Liver (tissue), 9 donors: Measurements from ENCODE around the gene NEK11. TPM values are rescaled to one million over a fixed set of nuclear protein-coding genes. Genes with fewer than 3 reads are reported as not detected.

Source experiments
- DNase-seq: peaks from one replicate; pipeline ENCODE4 v3.0.0-alpha.2; 2017; ENCODE audit warnings: low spot score
- H3K27ac ChIP-seq, 2 donors: one replicate each; pipeline ENCODE4 v1.7.0; 2013; ENCODE audit warnings: inconsistent platforms in 2 of 2, low read length in 2 of 2, control low read depth in 1 of 2, low read depth in 1 of 2, mild to moderate bottlenecking in 1 of 2
- H3K27me3 ChIP-seq, 4 donors: one replicate each; pipeline versions ENCODE4 v1.6.1 to v1.7.0; 2013; ENCODE audit warnings: low read length in 3 of 4, inconsistent platforms in 1 of 4, mild to moderate bottlenecking in 1 of 4, moderate library complexity in 1 of 4; ENCODE audit not compliant: control insufficient read depth in 4 of 4, insufficient read depth in 4 of 4
- H3K36me3 ChIP-seq, 4 donors: one replicate each; pipeline versions ENCODE4 v1.6.1 to v1.7.0; 2013; ENCODE audit warnings: low read length in 3 of 4, mild to moderate bottlenecking in 3 of 4, low read depth in 1 of 4, moderate library complexity in 1 of 4; ENCODE audit not compliant: control insufficient read depth in 4 of 4, insufficient read depth in 3 of 4
- H3K4me1 ChIP-seq, 4 donors: one replicate each; pipeline versions ENCODE4 v1.6.1 to v1.7.0; 2013; ENCODE audit warnings: low read length in 3 of 4, mild to moderate bottlenecking in 3 of 4, moderate library complexity in 1 of 4; ENCODE audit not compliant: control insufficient read depth in 4 of 4, insufficient read depth in 4 of 4
- H3K4me3 ChIP-seq, 3 donors: one replicate each; pipeline versions ENCODE4 v1.6.1 to v1.7.0; 2013; ENCODE audit warnings: low read length in 3 of 3, control low read depth in 1 of 3, low read depth in 1 of 3, mild to moderate bottlenecking in 1 of 3
- H3K9ac ChIP-seq, 2 donors: one replicate each; pipeline ENCODE4 v1.7.0; 2013; ENCODE audit warnings: low read length in 2 of 2, mild to moderate bottlenecking in 2 of 2, moderate library complexity in 2 of 2, control low read depth in 1 of 2, low read depth in 1 of 2
- H3K9me3 ChIP-seq, 4 donors: one replicate each; pipeline versions ENCODE4 v1.6.1 to v1.7.0; 2013; ENCODE audit warnings: low read length in 3 of 4; ENCODE audit not compliant: control insufficient read depth in 4 of 4
- EGR1 ChIP-seq, 2 donors: IDR thresholded peaks; 2 replicates each; pipeline ENCODE4 v1.6.1; 2016 to 2018; ENCODE audit warnings: antibody characterized with exemption in 2 of 2, low read depth in 2 of 2
- FOXA1 ChIP-seq: IDR thresholded peaks from 2 replicates; pipeline ENCODE4 v1.6.1; 2016; ENCODE audit warnings: antibody characterized with exemption
- GABPA ChIP-seq, 2 donors: IDR thresholded peaks in 1 of 2; conservative IDR thresholded peaks in 1 of 2; 2 replicates each; pipeline ENCODE4 v1.6.1; 2016; ENCODE audit warnings: antibody characterized with exemption in 2 of 2, mild to moderate bottlenecking in 1 of 2, moderate library complexity in 1 of 2
- HNF4A ChIP-seq, 2 donors: conservative IDR thresholded peaks; 2 replicates each; pipeline ENCODE4 v1.6.1; 2016; ENCODE audit warnings: antibody characterized with exemption in 2 of 2, mild to moderate bottlenecking in 2 of 2
- HNF4G ChIP-seq: IDR thresholded peaks from 2 replicates; pipeline ENCODE4 v1.6.1; 2016; ENCODE audit warnings: antibody characterized with exemption
- JUND ChIP-seq, 2 donors: IDR thresholded peaks; 2 replicates each; pipeline ENCODE4 v1.6.1; 2016; ENCODE audit warnings: antibody characterized with exemption in 2 of 2
- MAX ChIP-seq: IDR thresholded peaks from 2 replicates; pipeline ENCODE4 v1.6.1; 2016; ENCODE audit warnings: antibody characterized with exemption
- NR2F2 ChIP-seq: IDR thresholded peaks from 2 replicates; pipeline ENCODE4 v1.6.1; 2016; ENCODE audit warnings: antibody characterized with exemption
- RAD21 ChIP-seq, 2 donors: IDR thresholded peaks; 2 replicates each; pipeline ENCODE4 v1.6.1; 2016; ENCODE audit warnings: antibody characterized with exemption in 2 of 2, mild to moderate bottlenecking in 2 of 2
- RXRA ChIP-seq, 2 donors: IDR thresholded peaks; 2 replicates each; pipeline ENCODE4 v1.6.1; 2017 to 2018; ENCODE audit warnings: antibody characterized with exemption in 2 of 2, mild to moderate bottlenecking in 1 of 2
- YY1 ChIP-seq: IDR thresholded peaks from 2 replicates; pipeline ENCODE4 v1.6.1; 2016; ENCODE audit warnings: antibody characterized with exemption, mild to moderate bottlenecking
- WGBS: extraction: QIAGEN DNeasy Blood & Tissue Kit; methylation state at CpG from one replicate; pipeline ENCODE4 v1.1.7; 2013; 5-methylcytosine and 5-hydroxymethylcytosine counted together
- polyA plus RNA-seq, 2 donors: library from polyadenylated mRNA; stranded (reverse) in 1 of 2; unstranded in 1 of 2; fragments of 200-250 nt in 1 of 2; fragments of >200 nt in 1 of 2; fragmentation: Nextera tagmentation in 1 of 2; extraction: Ambion mirVana in 1 of 2; gene quantifications; one replicate each; pipeline versions ENCODE4 v1.2.1 to v1.2.3, GENCODE V29; 2013 to 2015
- total RNA-seq, 2 donors: library from RNA; depleted of rRNA; stranded (reverse); fragments of >200 nt; gene quantifications; one replicate each; pipeline ENCODE4 v1.2.3, GENCODE V29; 2014
- TF ChIP-seq, protein P1 (sequence below): IDR thresholded peaks from 2 replicates; pipeline ENCODE4 v1.6.1; 2016; ENCODE audit warnings: antibody characterized with exemption
- TF ChIP-seq, protein P2 (sequence below): IDR thresholded peaks from 2 replicates; pipeline ENCODE4 v1.6.1; 2016; ENCODE audit warnings: antibody characterized with exemption, mild to moderate bottlenecking
- TF ChIP-seq, protein P3 (sequence below): fragments of 150-350 bp; IDR thresholded peaks from 2 replicates; pipeline ENCODE4 v1.5.1; 2017; ENCODE audit warnings: improper control_type of control experiment, low read depth, low read length; ENCODE audit not compliant: missing input control
- TF ChIP-seq, protein P4 (sequence below): IDR thresholded peaks from 2 replicates; pipeline ENCODE4 v1.6.1; 2016; ENCODE audit warnings: antibody characterized with exemption
- donor health status: healthy.
- donor health status: healthy.
- donor health status: healthy.
- donor health status: healthy.
- donor health status: healthy.

NEK11 gene
- total and polyA plus RNA-seq, 4 donors: 0.35 to 0.92 (median 0.69) TPM

DNA sequence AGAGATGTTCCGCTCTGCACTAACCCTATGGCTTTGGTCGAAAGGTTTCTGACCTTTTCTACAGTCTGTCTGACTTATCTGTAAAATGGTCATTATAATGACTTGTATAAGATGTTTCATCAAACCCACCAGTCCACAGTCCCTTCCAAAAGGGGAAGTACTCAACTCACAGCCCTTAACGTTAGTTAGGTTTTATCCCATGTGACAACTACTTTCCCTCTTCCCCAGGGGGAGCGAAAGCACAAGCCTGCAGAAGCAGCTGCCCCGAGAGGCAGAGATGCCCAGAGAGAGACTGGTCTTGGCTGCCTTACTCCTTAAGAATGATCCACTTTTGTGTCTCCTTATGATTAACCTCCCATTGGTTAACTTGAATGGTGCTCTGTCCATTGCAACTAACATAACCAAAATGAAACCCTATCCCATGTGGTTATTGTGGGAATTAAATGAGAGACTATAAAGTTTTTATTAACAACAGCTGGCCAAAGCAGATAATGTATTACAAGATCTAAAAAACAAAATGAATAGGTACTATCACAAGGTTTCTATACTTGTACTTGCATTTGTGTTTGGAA is 6.5 kb upstream of the NEK11 start:
- no peaks in the 10 kb centered on the region for H3K9me3 ChIP-seq
- H3K4me1 ChIP-seq: peaks cover 0 to 7% (median 1%) of the 10 kb centered on the region in 4 donors
- no peak overlapping the region for H3K9ac ChIP-seq
- 82% methylated on average over 5 of the region's 5 CpGs for WGBS
- no peak overlapping the region for H3K27ac ChIP-seq
- no peak for DNase-seq
- peaks cover 0 to 30% (median 16%) of the 10 kb centered on the region in 4 donors for H3K36me3 ChIP-seq
- no peak overlapping the region for H3K4me3 ChIP-seq
- no peak for TF ChIP-seq RXRA (IDR thresholded peaks at IDR 0.05)
- TF ChIP-seq, protein P1, sequence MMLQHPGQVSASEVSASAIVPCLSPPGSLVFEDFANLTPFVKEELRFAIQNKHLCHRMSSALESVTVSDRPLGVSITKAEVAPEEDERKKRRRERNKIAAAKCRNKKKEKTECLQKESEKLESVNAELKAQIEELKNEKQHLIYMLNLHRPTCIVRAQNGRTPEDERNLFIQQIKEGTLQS: no peak
- no peak for TF ChIP-seq JUND (IDR thresholded peaks at IDR 0.05)
- TF ChIP-seq RAD21 (IDR thresholded peaks at IDR 0.05): no peak
- TF ChIP-seq, protein P2, sequence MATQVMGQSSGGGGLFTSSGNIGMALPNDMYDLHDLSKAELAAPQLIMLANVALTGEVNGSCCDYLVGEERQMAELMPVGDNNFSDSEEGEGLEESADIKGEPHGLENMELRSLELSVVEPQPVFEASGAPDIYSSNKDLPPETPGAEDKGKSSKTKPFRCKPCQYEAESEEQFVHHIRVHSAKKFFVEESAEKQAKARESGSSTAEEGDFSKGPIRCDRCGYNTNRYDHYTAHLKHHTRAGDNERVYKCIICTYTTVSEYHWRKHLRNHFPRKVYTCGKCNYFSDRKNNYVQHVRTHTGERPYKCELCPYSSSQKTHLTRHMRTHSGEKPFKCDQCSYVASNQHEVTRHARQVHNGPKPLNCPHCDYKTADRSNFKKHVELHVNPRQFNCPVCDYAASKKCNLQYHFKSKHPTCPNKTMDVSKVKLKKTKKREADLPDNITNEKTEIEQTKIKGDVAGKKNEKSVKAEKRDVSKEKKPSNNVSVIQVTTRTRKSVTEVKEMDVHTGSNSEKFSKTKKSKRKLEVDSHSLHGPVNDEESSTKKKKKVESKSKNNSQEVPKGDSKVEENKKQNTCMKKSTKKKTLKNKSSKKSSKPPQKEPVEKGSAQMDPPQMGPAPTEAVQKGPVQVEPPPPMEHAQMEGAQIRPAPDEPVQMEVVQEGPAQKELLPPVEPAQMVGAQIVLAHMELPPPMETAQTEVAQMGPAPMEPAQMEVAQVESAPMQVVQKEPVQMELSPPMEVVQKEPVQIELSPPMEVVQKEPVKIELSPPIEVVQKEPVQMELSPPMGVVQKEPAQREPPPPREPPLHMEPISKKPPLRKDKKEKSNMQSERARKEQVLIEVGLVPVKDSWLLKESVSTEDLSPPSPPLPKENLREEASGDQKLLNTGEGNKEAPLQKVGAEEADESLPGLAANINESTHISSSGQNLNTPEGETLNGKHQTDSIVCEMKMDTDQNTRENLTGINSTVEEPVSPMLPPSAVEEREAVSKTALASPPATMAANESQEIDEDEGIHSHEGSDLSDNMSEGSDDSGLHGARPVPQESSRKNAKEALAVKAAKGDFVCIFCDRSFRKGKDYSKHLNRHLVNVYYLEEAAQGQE: no peak
- TF ChIP-seq YY1: no peak
- no peak for TF ChIP-seq MAX
- no peak for TF ChIP-seq HNF4A (conservative IDR thresholded peaks at IDR 0.05)
- no peak for TF ChIP-seq HNF4G
- no peak for TF ChIP-seq NR2F2
- no peak for TF ChIP-seq EGR1 (IDR thresholded peaks at IDR 0.05; ENCODE audit: low read depth in 2 of 2)
- H3K27me3 ChIP-seq: no peaks in the 10 kb centered on the region

GRCh38 chr3:131025539-131025938 is 1.1 kb upstream of the NEK11 start:
- no peak for TF ChIP-seq FOXA1
- TF ChIP-seq, protein P3, sequence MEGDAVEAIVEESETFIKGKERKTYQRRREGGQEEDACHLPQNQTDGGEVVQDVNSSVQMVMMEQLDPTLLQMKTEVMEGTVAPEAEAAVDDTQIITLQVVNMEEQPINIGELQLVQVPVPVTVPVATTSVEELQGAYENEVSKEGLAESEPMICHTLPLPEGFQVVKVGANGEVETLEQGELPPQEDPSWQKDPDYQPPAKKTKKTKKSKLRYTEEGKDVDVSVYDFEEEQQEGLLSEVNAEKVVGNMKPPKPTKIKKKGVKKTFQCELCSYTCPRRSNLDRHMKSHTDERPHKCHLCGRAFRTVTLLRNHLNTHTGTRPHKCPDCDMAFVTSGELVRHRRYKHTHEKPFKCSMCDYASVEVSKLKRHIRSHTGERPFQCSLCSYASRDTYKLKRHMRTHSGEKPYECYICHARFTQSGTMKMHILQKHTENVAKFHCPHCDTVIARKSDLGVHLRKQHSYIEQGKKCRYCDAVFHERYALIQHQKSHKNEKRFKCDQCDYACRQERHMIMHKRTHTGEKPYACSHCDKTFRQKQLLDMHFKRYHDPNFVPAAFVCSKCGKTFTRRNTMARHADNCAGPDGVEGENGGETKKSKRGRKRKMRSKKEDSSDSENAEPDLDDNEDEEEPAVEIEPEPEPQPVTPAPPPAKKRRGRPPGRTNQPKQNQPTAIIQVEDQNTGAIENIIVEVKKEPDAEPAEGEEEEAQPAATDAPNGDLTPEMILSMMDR: no peak
- TF ChIP-seq, protein P4, sequence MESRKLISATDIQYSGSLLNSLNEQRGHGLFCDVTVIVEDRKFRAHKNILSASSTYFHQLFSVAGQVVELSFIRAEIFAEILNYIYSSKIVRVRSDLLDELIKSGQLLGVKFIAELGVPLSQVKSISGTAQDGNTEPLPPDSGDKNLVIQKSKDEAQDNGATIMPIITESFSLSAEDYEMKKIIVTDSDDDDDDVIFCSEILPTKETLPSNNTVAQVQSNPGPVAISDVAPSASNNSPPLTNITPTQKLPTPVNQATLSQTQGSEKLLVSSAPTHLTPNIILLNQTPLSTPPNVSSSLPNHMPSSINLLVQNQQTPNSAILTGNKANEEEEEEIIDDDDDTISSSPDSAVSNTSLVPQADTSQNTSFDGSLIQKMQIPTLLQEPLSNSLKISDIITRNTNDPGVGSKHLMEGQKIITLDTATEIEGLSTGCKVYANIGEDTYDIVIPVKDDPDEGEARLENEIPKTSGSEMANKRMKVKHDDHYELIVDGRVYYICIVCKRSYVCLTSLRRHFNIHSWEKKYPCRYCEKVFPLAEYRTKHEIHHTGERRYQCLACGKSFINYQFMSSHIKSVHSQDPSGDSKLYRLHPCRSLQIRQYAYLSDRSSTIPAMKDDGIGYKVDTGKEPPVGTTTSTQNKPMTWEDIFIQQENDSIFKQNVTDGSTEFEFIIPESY: no peak
- peak; percentile 54 to 68 for TF ChIP-seq HNF4A (conservative IDR thresholded peaks at IDR 0.05)
- TF ChIP-seq RXRA (IDR thresholded peaks at IDR 0.05): no peak
- TF ChIP-seq GABPA (IDR thresholded peaks at IDR 0.05 in 1 of 2, conservative IDR thresholded peaks at IDR 0.05 in 1 of 2): no peak
- 36% methylated on average over 1 of the region's 1 CpG for WGBS
- H3K36me3 ChIP-seq: peaks cover 0 to 3% (median 1%) of the 10 kb centered on the region in 4 donors
- peaks cover 2 to 21% (median 13%) of the 10 kb centered on the region in 4 donors for H3K4me1 ChIP-seq
- peak overlapping the region; percentile 28 to 77 for H3K9ac ChIP-seq
- DNase-seq: no peak
- no peaks in the 10 kb centered on the region for H3K27me3 ChIP-seq
- H3K4me3 ChIP-seq: peak overlapping the region; percentile 69 to 93 (median 81)
- no peak overlapping the region for H3K27ac ChIP-seq
- no peaks in the 10 kb centered on the region for H3K9me3 ChIP-seq
